GM12891 (cell line): ENCODE results near the gene GRM7.

Experiments used
- POLR2A ChIP-seq: IDR thresholded peaks from 2 replicates; pipeline ENCODE4 v1.6.1; 2011; ENCODE audit warnings: low read depth, low read length, control low read depth
- POLR2AphosphoS5 ChIP-seq: IDR thresholded peaks from 2 replicates; pipeline ENCODE4 v1.6.1; 2011; ENCODE audit warnings: low read depth, low read length, control low read depth
- TAF1 ChIP-seq: IDR thresholded peaks from 2 replicates; pipeline ENCODE4 v1.6.1; 2011; ENCODE audit warnings: low read depth, low read length, control low read depth

- TF ChIP-seq TAF1 (no peak), POLR2AphosphoS5 (no peak), POLR2A (no peak)
Observed at GRCh38 chr3:7407107-7407506, 546.2 kb downstream of the GRM7 start.
